SIG-M5 treated with dmso at 0.1 percent for 504 hours (cell line): ENCODE results near the gene RPL23.

Experiments
- DNase-seq: peaks from one replicate; lab custom pipeline; 2025; ENCODE audit not compliant: unreplicated experiment; lab: John Stamatoyannopoulos, UW

Gene RPL23

GRCh38 chr17:38800237-38800760 lies 53.2 kb downstream of the RPL23 start:
- DNase-seq = no peak

GRCh38 chr17:38799501-38800236 lies 53.9 kb downstream of the RPL23 start, which contains the start of gene PIP4K2B:
PIP4K2B (minus strand) TSS chr17:38799556; CDS start chr17:38799424, 132 bp downstream.
- DNase-seq = peak; percentile 98

- no peak for DNase-seq
Measured at GRCh38 chr17:38798614-38799500, 54.7 kb downstream of the RPL23 start.
